ENCODE measurements around the gene KCNIP1. TPM values are rescaled to one million over a fixed set of nuclear protein-coding genes. Genes with fewer than 3 reads are reported as not detected.

Gene KCNIP1
- total and polyA plus RNA-seq, 9 of the 15 experiments (the other 6 are each of a cell fraction or from before 2014, with no cell fraction given), result not detected

DNA sequence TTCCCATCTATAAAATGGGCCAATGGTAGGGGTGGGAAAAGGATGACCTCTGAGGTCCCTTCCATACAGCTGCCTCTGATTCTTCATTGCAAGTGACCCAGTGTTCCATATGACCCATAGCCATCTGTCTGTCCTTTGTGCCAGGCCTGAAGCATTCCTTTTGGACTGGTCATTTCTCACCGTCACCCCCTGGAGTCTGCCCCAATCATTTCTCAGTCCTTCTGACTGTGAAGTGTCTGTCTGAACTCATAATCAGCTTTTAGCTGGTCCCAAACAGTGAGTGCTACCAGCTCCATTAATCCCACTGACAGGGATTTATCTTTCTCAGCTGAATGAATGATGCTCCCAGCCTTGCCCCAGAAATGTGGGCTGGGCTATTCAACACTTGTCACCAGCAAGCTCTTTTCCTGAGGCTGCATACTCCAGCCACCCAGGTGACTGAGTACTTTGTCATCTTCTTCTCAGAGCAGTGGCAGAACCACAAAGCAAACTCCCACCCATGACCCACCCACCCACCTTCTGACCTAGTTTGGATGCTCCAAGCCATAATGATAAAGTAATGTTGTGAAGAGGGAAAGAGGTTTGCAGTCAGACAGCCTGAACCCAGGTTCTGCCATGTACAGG, 37.4 kb downstream of the KCNIP1 start:
- H2AFZ ChIP-seq (ENCODE audit: low read depth, low read length), result no peak overlapping the region
- H3K4me2 ChIP-seq (ENCODE audit: insufficient read depth, low read length), result no peak overlapping the region
- H3K27me3 ChIP-seq (ENCODE audit: control insufficient read depth in 2 of 2, insufficient read depth in 2 of 2, low read length in 2 of 2), result peaks cover 0 to 8% of the 10 kb centered on the region in 2 experiments; a peak in 1 of 5 replicates
- no peak overlapping the region for H3K4me3 ChIP-seq
- no peaks in the 10 kb centered on the region; the same call in 1 of the 2 replicates for H3K9me3 ChIP-seq (replicated peaks; ENCODE audit: control insufficient read depth, insufficient read depth, low read depth, low read length)
- H3K9me1 ChIP-seq (ENCODE audit: control insufficient read depth, insufficient read depth, low read length), result no peaks in the 10 kb centered on the region
- POLR2A ChIA-PET, result no interaction called here
- H3K36me3 ChIP-seq (ENCODE audit: control insufficient read depth, insufficient read depth, low read length), result no peaks in the 10 kb centered on the region
- no peak overlapping the region for H3K27ac ChIP-seq (ENCODE audit: extremely low read depth, low read depth, low read length)
- H4K20me1 ChIP-seq (replicated peaks; ENCODE audit: control insufficient read depth, insufficient read depth, low read length), result 0 out of 2 replicates have a peak, but pooled peaks cover 5% of the 10 kb centered on the region
- intact Hi-C loops (cut with micrococcal nuclease), result no loop called here
- H3K4me1 ChIP-seq (replicated peaks in 1 of 2; ENCODE audit: control insufficient read depth in 2 of 2, insufficient read depth in 2 of 2, low read length in 2 of 2), result no peaks in the 10 kb centered on the region
- CTCF ChIA-PET (ENCODE audit: low intra/inter-chr PET ratio), result no interaction called here
- FAIRE-seq, result no peak
- no peak for ATAC-seq
- no peak overlapping the region for H3K9ac ChIP-seq (ENCODE audit: insufficient read depth in 1 of 2, low read depth in 2 of 2, low read length in 2 of 2)
- no peak for DNase-seq (ENCODE audit: extremely low read depth in 1 of 4, low spot score in 3 of 4)
- BruUV-seq (replicated peaks), result no TSS peak
- TF ChIP-seq DEAF1 (CRISPR knock-in tag; IDR thresholded peaks at IDR 0.05) (no peak), HNRNPUL1 (IDR thresholded peaks at IDR 0.05; ENCODE audit: low read length) (no peak), MXI1 (IDR thresholded peaks at IDR 0.05; ENCODE audit: low read depth, low read length) (no peak), RB1 (IDR thresholded peaks at IDR 0.05; ENCODE audit: low read depth) (no peak), ZNF175 (CRISPR knock-in tag; IDR thresholded peaks at IDR 0.05; ENCODE audit: low read depth) (no peak), NONO (IDR thresholded peaks at IDR 0.05; ENCODE audit: low read depth in 2 of 2, low read length in 1 of 2) (no peak), ZFP36 (IDR thresholded peaks at IDR 0.05; ENCODE audit: low read depth, low read length, partially characterized antibody) (no peak)
- no peaks in the 10 kb centered on the region for H3K79me2 ChIP-seq (ENCODE audit: control insufficient read depth, insufficient read depth, low read length)
- in situ Hi-C loops (cut with MboI), result no loop called here
- WGBS (ENCODE audit: insufficient coverage, low coverage, missing lambda C conversion rate), result 0% methylated on average over 1 of the region's 1 CpG
